Kidney (tissue), 14 donors: ENCODE results near the gene GNB1. TPM values are rescaled to one million over a fixed set of nuclear protein-coding genes. Genes with fewer than 3 reads are reported as not detected.

Experiments used
- DNase-seq, 5 donors: peaks; one replicate each; pipeline ENCODE4 v3.0.0-alpha.2; 2013 to 2020
- FAIRE-seq: peaks from 2 replicates; lab custom pipeline; 2012; peaks lifted over from hg19 to GRCh38; lab: Jason Lieb, UNC
- H3K27ac ChIP-seq, 2 donors: one replicate each; pipeline ENCODE4 v1.7.0; 2013; ENCODE audit warnings: low read depth in 2 of 2, low read length in 2 of 2, inconsistent platforms in 1 of 2
- H3K27me3 ChIP-seq: one replicate; pipeline ENCODE4 v1.7.1; 2013; ENCODE audit warnings: low read length, inconsistent platforms; ENCODE audit not compliant: control insufficient read depth, insufficient read depth
- H3K36me3 ChIP-seq, 3 donors: one replicate each; pipeline versions ENCODE4 v1.7.0 to v1.7.1; 2013; ENCODE audit warnings: low read length in 3 of 3, control low read depth in 1 of 3, inconsistent platforms in 1 of 3; ENCODE audit not compliant: insufficient read depth in 3 of 3, control insufficient read depth in 2 of 3
- H3K4me1 ChIP-seq, 3 donors: one replicate each; pipeline versions ENCODE4 v1.7.0 to v1.7.1; 2013; ENCODE audit warnings: low read length in 3 of 3, inconsistent platforms in 1 of 3, low read depth in 1 of 3; ENCODE audit not compliant: control insufficient read depth in 2 of 3, insufficient read depth in 2 of 3
- H3K4me3 ChIP-seq, 3 donors: one replicate each; pipeline versions ENCODE4 v1.7.0 to v1.8.1; 2013; ENCODE audit warnings: low read length in 3 of 3, control low read depth in 1 of 3, inconsistent platforms in 1 of 3
- H3K9ac ChIP-seq, 3 donors: one replicate each; pipeline versions ENCODE4 v1.7.0 to v1.7.1; 2013; ENCODE audit warnings: low read length in 3 of 3, control low read depth in 1 of 3, inconsistent platforms in 1 of 3
- H3K9me3 ChIP-seq, 3 donors: one replicate each; pipeline versions ENCODE4 v1.7.0 to v1.7.1; 2013; ENCODE audit warnings: low read length in 3 of 3, control low read depth in 1 of 3, inconsistent platforms in 1 of 3; ENCODE audit not compliant: control insufficient read depth in 2 of 3, insufficient read depth in 1 of 3
- intact Hi-C: fragments of 100-400 bp; cut with DNase I; formaldehyde crosslinking; loops from one replicate; pipeline ENCODE4 v1.11.1; 2022
- polyA plus RNA-seq: library from polyadenylated mRNA; stranded (reverse); fragments of 350-450 nt; fragmentation: Illumina TruSeq; extraction: RNeasy Lipid Tissue Mini Kit (QIAGEN cat#74804); gene quantifications from one replicate; pipeline ENCODE4 v1.2.3, GENCODE V29; 2014; ENCODE audit warnings: low read depth, low replicate concordance; ENCODE audit not compliant: insufficient read depth
- total RNA-seq: library from RNA; stranded (reverse); fragmentation: NEBNext Ultra II Directional; extraction: Animal tissue kit (Norgen Biotek cat#: 25700); gene quantifications from one replicate; pipeline ENCODE4 v1.2.1, GENCODE V29; 2021
- TF ChIP-seq, protein P1 (sequence below): IDR thresholded peaks from 3 replicates; pipeline ENCODE4 v1.5.1; 2012; ENCODE audit warnings: mild to moderate bottlenecking, moderate library complexity, borderline replicate concordance; ENCODE audit not compliant: insufficient read depth; ENCODE audit errors: extremely low read depth
- donor health status: control.
- donor health status: control.
- donor health status: control.
- donor health status: control.
- donor health status: control.
- donor health status: DM: yes; HTN: yes; CAD: no.
- donor health status: Normal renal cell carcinoma (clear cell type).

The GNB1 gene
- total and polyA plus RNA-seq, 2 donors from 2014 or later = 144 to 347 TPM

DNA sequence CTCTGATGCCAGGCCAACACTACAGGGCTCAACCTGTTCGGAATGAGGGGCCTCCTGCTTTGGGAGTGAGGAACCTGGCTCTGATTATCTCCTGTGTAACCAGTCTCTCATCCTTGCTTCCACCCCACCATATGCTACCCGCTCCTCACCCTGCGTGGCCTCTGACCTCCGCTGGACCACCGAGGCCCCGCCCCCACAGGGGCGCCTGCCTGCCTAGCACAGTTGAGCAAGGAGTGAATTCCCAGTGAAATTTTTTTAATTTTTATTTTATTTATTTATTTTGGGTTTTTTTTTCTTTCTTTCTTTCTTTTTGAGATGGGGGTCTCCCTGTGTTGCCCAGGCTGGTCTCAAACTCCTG is 1.9 kb upstream of the GNB1 start:
- peaks cover 0 to 22% (median 15%) of the 10 kb centered on the region in 3 donors for H3K4me1 ChIP-seq
- DNase-seq (peak in 1 of 5 donors; percentile 62), FAIRE-seq (no peak)
- no peaks in the 10 kb centered on the region for H3K27me3 ChIP-seq
- peak overlapping the region in 1 of 2 donors; percentile 67 for H3K27ac ChIP-seq
- intact Hi-C loops = no loop called here
- TF ChIP-seq, protein P1, sequence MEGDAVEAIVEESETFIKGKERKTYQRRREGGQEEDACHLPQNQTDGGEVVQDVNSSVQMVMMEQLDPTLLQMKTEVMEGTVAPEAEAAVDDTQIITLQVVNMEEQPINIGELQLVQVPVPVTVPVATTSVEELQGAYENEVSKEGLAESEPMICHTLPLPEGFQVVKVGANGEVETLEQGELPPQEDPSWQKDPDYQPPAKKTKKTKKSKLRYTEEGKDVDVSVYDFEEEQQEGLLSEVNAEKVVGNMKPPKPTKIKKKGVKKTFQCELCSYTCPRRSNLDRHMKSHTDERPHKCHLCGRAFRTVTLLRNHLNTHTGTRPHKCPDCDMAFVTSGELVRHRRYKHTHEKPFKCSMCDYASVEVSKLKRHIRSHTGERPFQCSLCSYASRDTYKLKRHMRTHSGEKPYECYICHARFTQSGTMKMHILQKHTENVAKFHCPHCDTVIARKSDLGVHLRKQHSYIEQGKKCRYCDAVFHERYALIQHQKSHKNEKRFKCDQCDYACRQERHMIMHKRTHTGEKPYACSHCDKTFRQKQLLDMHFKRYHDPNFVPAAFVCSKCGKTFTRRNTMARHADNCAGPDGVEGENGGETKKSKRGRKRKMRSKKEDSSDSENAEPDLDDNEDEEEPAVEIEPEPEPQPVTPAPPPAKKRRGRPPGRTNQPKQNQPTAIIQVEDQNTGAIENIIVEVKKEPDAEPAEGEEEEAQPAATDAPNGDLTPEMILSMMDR = no peak
- no peaks in the 10 kb centered on the region for H3K36me3 ChIP-seq
- H3K9ac ChIP-seq = no peak overlapping the region
- peak overlapping the region in 1 of 3 donors; percentile 62 for H3K4me3 ChIP-seq
- no peaks in the 10 kb centered on the region for H3K9me3 ChIP-seq

DNA sequence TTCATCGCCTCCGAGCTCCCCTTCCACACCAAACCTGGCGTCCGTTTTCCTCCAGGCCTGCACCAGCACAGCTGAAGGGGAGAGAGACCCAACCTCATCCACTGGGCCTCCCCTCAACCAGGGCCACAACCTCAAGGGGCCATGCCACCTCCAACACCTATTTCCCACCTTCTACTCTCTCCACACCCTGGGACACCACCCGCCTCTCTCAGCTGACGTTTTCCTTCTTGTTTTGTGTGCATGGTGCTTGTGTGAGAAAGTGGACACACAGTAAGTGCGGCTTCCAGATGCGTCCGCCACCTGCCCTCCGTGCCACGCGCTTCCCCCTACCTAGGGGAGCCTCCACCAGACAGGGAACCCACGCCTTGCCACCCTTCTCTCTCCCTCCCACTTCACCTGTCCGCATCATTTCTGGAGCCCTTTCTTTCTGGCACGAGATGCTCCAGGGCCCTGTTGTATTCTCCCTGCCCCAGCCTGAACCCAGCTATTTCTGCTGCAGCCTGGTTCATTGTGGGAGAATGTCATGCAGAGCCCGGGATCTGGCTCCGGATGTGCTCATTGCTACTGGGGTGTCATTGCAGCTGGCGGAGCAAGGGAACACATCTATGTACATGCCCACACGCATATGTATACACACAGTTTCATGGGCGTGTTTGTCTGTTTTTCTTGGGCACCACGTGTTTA is 1.3 kb upstream of the GNB1 start:
- FAIRE-seq (no peak), DNase-seq (peak in 2 of 5 donors; percentile 56 to 72)
- Histone ChIP-seq H3K4me3 (peak overlapping the region; percentile 37 to 74 (median 62)), H3K9me3 (no peaks in the 10 kb centered on the region), H3K4me1 (peaks cover 0 to 22% (median 15%) of the 10 kb centered on the region in 3 donors), H3K27me3 (no peaks in the 10 kb centered on the region), H3K27ac (peak overlapping the region; percentile 67 to 80), H3K9ac (peak overlapping the region in 2 of 3 donors; percentile 51 to 58), H3K36me3 (no peaks in the 10 kb centered on the region)
- TF ChIP-seq, protein P1 = no peak
- intact Hi-C loops = no loop called here

DNA sequence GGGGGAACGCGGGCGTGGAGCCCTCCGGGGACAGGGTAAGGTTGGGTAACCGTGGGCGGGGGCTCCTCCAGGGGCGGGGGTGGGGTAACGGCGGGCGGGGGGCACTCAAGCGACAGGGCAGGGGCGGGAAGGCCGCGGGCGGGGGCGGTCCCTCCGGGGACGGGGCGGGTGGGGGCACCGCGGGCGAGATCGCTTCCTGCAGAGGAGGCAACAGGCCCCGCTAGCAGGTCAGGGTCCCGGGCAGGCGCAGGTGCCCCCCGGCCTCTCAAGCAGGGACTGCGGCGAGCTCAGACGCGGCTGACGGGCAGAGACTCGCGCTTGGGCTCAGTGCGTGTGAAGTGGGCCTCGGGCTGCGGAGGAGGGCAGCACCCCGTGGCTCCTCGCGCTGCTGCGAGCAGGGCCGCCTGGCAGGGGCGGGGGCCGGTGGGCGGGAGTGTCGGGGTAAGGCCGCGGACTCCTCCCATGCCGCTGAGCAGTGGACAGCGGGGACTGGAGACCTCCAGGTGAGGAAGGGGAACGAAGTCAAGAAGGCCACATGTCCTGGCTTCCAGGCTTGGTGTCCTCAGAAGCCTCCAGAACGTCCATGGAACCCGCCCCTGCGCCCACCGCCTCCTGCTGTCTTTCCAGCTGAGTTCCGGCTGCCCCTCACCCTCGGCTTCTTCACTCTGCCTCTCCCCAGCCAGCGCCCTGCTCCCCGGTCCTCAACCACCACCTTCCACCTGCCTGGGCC is 627 bp upstream of the GNB1 start:
- H3K27ac ChIP-seq = peak overlapping the region; percentile 83 to 91
- H3K27me3 ChIP-seq = no peaks in the 10 kb centered on the region
- TF ChIP-seq, protein P1 = no peak
- peak overlapping the region; percentile 37 to 74 (median 62) for H3K4me3 ChIP-seq
- peak; percentile 70 to 93 (median 75) for DNase-seq
- no peaks in the 10 kb centered on the region for H3K36me3 ChIP-seq
- peaks cover 0 to 22% (median 15%) of the 10 kb centered on the region in 3 donors for H3K4me1 ChIP-seq
- H3K9ac ChIP-seq = peak overlapping the region in 2 of 3 donors; percentile 51 to 58
- intact Hi-C loops = no loop called here
- no peaks in the 10 kb centered on the region for H3K9me3 ChIP-seq
- FAIRE-seq = no peak
